ENCODE results near the gene ELAVL4.

ELAVL4 gene

GRCh38 chr1:50111503-50111902, 2.8 kb downstream of the ELAVL4 start:
- WGBS, result 57% methylated on average over 2 of the region's 3 CpGs

GRCh38 chr1:50112193-50112592, 3.5 kb downstream of the ELAVL4 start:
- peaks cover 0 to 32% of the 10 kb centered on the region in 2 experiments for H3K27me3 ChIP-seq (ENCODE audit: control insufficient read depth in 1 of 2, insufficient read depth in 1 of 2, low read length in 2 of 2)
- WGBS, result no CpG with 5 or more reads among the region's 3 CpGs
- no peak for DNase-seq

More at GRCh38 chr1:50111503-50111902, 2.8 kb downstream of the ELAVL4 start:
- Histone ChIP-seq H3K4me2 (ENCODE audit: low read length, poor library complexity, severe bottlenecking) (no peak overlapping the region), H3K23ac (ENCODE audit: low read length in 2 of 2) (no peak overlapping the region), H3K14ac (ENCODE audit: low read length in 2 of 2) (no peak overlapping the region), H2AK5ac (ENCODE audit: low read length, severe bottlenecking) (no peak overlapping the region), H3K4ac (ENCODE audit: low read depth in 1 of 2, low read length in 2 of 2) (no peak overlapping the region), H2AFZ (ENCODE audit: low read depth, low read length) (no peak overlapping the region), H3K9ac (ENCODE audit: low read length) (no peak overlapping the region), H3K4me3 (ENCODE audit: insufficient read depth in 1 of 2, low read depth in 1 of 2, low read length in 2 of 2) (no peak overlapping the region), H3K9me3 (ENCODE audit: control insufficient read depth, low read length) (no peaks in the 10 kb centered on the region), H3K79me1 (replicated peaks; ENCODE audit: low read length, poor library complexity, severe bottlenecking) (no peaks in the 10 kb centered on the region), H2BK120ac (ENCODE audit: low read depth, low read length) (no peak overlapping the region), H3K36me3 (ENCODE audit: control insufficient read depth in 1 of 2, insufficient read depth in 2 of 2, low read depth in 1 of 2, low read length in 2 of 2) (no peaks in the 10 kb centered on the region), H2BK5ac (ENCODE audit: low read depth, low read length, poor library complexity, severe bottlenecking) (no peak overlapping the region), H3K4me1 (ENCODE audit: control insufficient read depth, insufficient read depth, low read depth, low read length) (no peaks in the 10 kb centered on the region), H4K8ac (ENCODE audit: low read length) (no peak overlapping the region), H3K27ac (ENCODE audit: low read length, poor library complexity, severe bottlenecking) (no peak overlapping the region), H2BK12ac (ENCODE audit: low read length in 2 of 2) (no peak overlapping the region), H3K18ac (ENCODE audit: low read depth in 1 of 2, low read length in 2 of 2) (no peak overlapping the region), H4K91ac (ENCODE audit: low read length) (no peak overlapping the region), H2BK15ac (ENCODE audit: low read depth, poor library complexity, severe bottlenecking) (no peak overlapping the region), H3K27me3 (ENCODE audit: control insufficient read depth in 1 of 2, insufficient read depth in 1 of 2, low read length in 2 of 2) (peaks cover 0 to 33% of the 10 kb centered on the region in 2 experiments)
- DNase-seq, result no peak

GRCh38 chr1:50123071-50123470, 14.4 kb downstream of the ELAVL4 start:
- Histone ChIP-seq H3K18ac (ENCODE audit: low read depth in 1 of 2, low read length in 2 of 2) (no peak overlapping the region), H2BK5ac (ENCODE audit: low read depth, low read length, poor library complexity, severe bottlenecking) (no peak overlapping the region), H2BK120ac (ENCODE audit: low read depth, low read length) (no peak overlapping the region), H3K4me3 (ENCODE audit: insufficient read depth in 1 of 2, low read depth in 1 of 2, low read length in 2 of 2) (no peak overlapping the region), H3K23ac (ENCODE audit: low read length in 2 of 2) (no peak overlapping the region), H3K4me1 (ENCODE audit: control insufficient read depth, insufficient read depth, low read depth, low read length) (no peaks in the 10 kb centered on the region), H2BK15ac (ENCODE audit: low read depth, poor library complexity, severe bottlenecking) (no peak overlapping the region), H4K91ac (ENCODE audit: low read length) (no peak overlapping the region), H2AFZ (ENCODE audit: low read depth, low read length) (no peak overlapping the region), H3K4ac (ENCODE audit: low read depth in 1 of 2, low read length in 2 of 2) (no peak overlapping the region), H2AK5ac (ENCODE audit: low read length, severe bottlenecking) (no peak overlapping the region), H3K79me1 (replicated peaks; ENCODE audit: low read length, poor library complexity, severe bottlenecking) (no peaks in the 10 kb centered on the region), H3K27ac (ENCODE audit: low read length, poor library complexity, severe bottlenecking) (no peak overlapping the region), H3K27me3 (ENCODE audit: control insufficient read depth in 1 of 2, insufficient read depth in 1 of 2, low read length in 2 of 2) (no peaks in the 10 kb centered on the region), H3K4me2 (ENCODE audit: low read length, poor library complexity, severe bottlenecking) (no peak overlapping the region), H3K9me3 (ENCODE audit: control insufficient read depth, low read length) (no peaks in the 10 kb centered on the region), H3K9ac (ENCODE audit: low read length) (no peak overlapping the region), H3K14ac (ENCODE audit: low read length in 2 of 2) (no peak overlapping the region), H2BK12ac (ENCODE audit: low read length in 2 of 2) (no peak overlapping the region), H4K8ac (ENCODE audit: low read length) (no peak overlapping the region), H3K36me3 (ENCODE audit: control insufficient read depth in 1 of 2, insufficient read depth in 2 of 2, low read depth in 1 of 2, low read length in 2 of 2) (no peaks in the 10 kb centered on the region)
- no peak for DNase-seq

More at GRCh38 chr1:50112193-50112592, 3.5 kb downstream of the ELAVL4 start:
- H2AFZ ChIP-seq (ENCODE audit: low read depth, low read length), result no peak overlapping the region
- H3K18ac ChIP-seq (ENCODE audit: low read depth in 1 of 2, low read length in 2 of 2), result no peak overlapping the region
- H3K14ac ChIP-seq (ENCODE audit: low read length in 2 of 2), result no peak overlapping the region
- H4K91ac ChIP-seq (ENCODE audit: low read length), result no peak overlapping the region
- no peak overlapping the region for H2BK5ac ChIP-seq (ENCODE audit: low read depth, low read length, poor library complexity, severe bottlenecking)
- no peak overlapping the region for H3K4me3 ChIP-seq (ENCODE audit: insufficient read depth in 1 of 2, low read depth in 1 of 2, low read length in 2 of 2)
- H3K9me3 ChIP-seq (ENCODE audit: control insufficient read depth, low read length), result no peaks in the 10 kb centered on the region
- H2BK12ac ChIP-seq (ENCODE audit: low read length in 2 of 2), result no peak overlapping the region
- H3K27ac ChIP-seq (ENCODE audit: low read length, poor library complexity, severe bottlenecking), result no peak overlapping the region
- no peak overlapping the region for H2AK5ac ChIP-seq (ENCODE audit: low read length, severe bottlenecking)
- no peaks in the 10 kb centered on the region for H3K79me1 ChIP-seq (replicated peaks; ENCODE audit: low read length, poor library complexity, severe bottlenecking)
- H3K9ac ChIP-seq (ENCODE audit: low read length), result no peak overlapping the region
- H2BK120ac ChIP-seq (ENCODE audit: low read depth, low read length), result no peak overlapping the region
- no peak overlapping the region for H4K8ac ChIP-seq (ENCODE audit: low read length)
- H3K4me2 ChIP-seq (ENCODE audit: low read length, poor library complexity, severe bottlenecking), result no peak overlapping the region
- no peak overlapping the region for H3K23ac ChIP-seq (ENCODE audit: low read length in 2 of 2)
- H3K36me3 ChIP-seq (ENCODE audit: control insufficient read depth in 1 of 2, insufficient read depth in 2 of 2, low read depth in 1 of 2, low read length in 2 of 2), result no peaks in the 10 kb centered on the region
- H3K4me1 ChIP-seq (ENCODE audit: control insufficient read depth, insufficient read depth, low read depth, low read length), result no peaks in the 10 kb centered on the region
- no peak overlapping the region for H2BK15ac ChIP-seq (ENCODE audit: low read depth, poor library complexity, severe bottlenecking)
- no peak overlapping the region for H3K4ac ChIP-seq (ENCODE audit: low read depth in 1 of 2, low read length in 2 of 2)

GRCh38 chr1:50126927-50127715, 18.4 kb downstream of the ELAVL4 start:
- H2BK5ac ChIP-seq (ENCODE audit: low read depth, low read length, poor library complexity, severe bottlenecking), result no peak overlapping the region
- H4K91ac ChIP-seq (ENCODE audit: low read length), result no peak overlapping the region
- no peak for DNase-seq
- H2BK120ac ChIP-seq (ENCODE audit: low read depth, low read length), result no peak overlapping the region
- no peaks in the 10 kb centered on the region for H3K9me3 ChIP-seq (ENCODE audit: control insufficient read depth, low read length)
- no peak overlapping the region for H3K4me3 ChIP-seq (ENCODE audit: insufficient read depth in 1 of 2, low read depth in 1 of 2, low read length in 2 of 2)
- 46% methylated on average over 5 of the region's 5 CpGs for WGBS
- no peak overlapping the region for H3K4ac ChIP-seq (ENCODE audit: low read depth in 1 of 2, low read length in 2 of 2)
- H3K27ac ChIP-seq (ENCODE audit: low read length, poor library complexity, severe bottlenecking), result no peak overlapping the region
- H2AK5ac ChIP-seq (ENCODE audit: low read length, severe bottlenecking), result no peak overlapping the region
- no peak overlapping the region for H3K18ac ChIP-seq (ENCODE audit: low read depth in 1 of 2, low read length in 2 of 2)
- H3K14ac ChIP-seq (ENCODE audit: low read length in 2 of 2), result no peak overlapping the region
- H3K23ac ChIP-seq (ENCODE audit: low read length in 2 of 2), result no peak overlapping the region
- no peak overlapping the region for H4K8ac ChIP-seq (ENCODE audit: low read length)
- no peak overlapping the region for H3K9ac ChIP-seq (ENCODE audit: low read length)
- no peak overlapping the region for H2BK12ac ChIP-seq (ENCODE audit: low read length in 2 of 2)
- H3K4me1 ChIP-seq (ENCODE audit: control insufficient read depth, insufficient read depth, low read depth, low read length), result no peaks in the 10 kb centered on the region
- H3K79me1 ChIP-seq (replicated peaks; ENCODE audit: low read length, poor library complexity, severe bottlenecking), result no peaks in the 10 kb centered on the region
- no peaks in the 10 kb centered on the region for H3K27me3 ChIP-seq (ENCODE audit: control insufficient read depth in 1 of 2, insufficient read depth in 1 of 2, low read length in 2 of 2)
- no peak overlapping the region for H2BK15ac ChIP-seq (ENCODE audit: low read depth, poor library complexity, severe bottlenecking)
- no peak overlapping the region for H2AFZ ChIP-seq (ENCODE audit: low read depth, low read length)
- no peaks in the 10 kb centered on the region for H3K36me3 ChIP-seq (ENCODE audit: control insufficient read depth in 1 of 2, insufficient read depth in 2 of 2, low read depth in 1 of 2, low read length in 2 of 2)
- no peak overlapping the region for H3K4me2 ChIP-seq (ENCODE audit: low read length, poor library complexity, severe bottlenecking)

All from mesenchymal stem cell (in vitro differentiated cells and primary cell).